ENCODE data around the gene BMPER. TPM values are rescaled to one million over a fixed set of nuclear protein-coding genes. Genes with fewer than 3 reads are reported as not detected.

The BMPER gene
- total RNA-seq, 4 donors from 2014 or later = 1.0 to 22.5 (median 12.0) TPM

- Histone ChIP-seq H3K4me1 (peaks cover 0 to 25% (median 3%) of the 10 kb centered on the region in 3 donors), H3K9me3 (no peaks in the 10 kb centered on the region), H3K36me3 (no peaks in the 10 kb centered on the region), H3K27ac (peak overlapping the region in 3 of 4 donors; percentile 2 to 78 (median 76)), H3K4me3 (peak overlapping the region; percentile 55 to 76), H3K27me3 (peaks cover 9% of the 10 kb centered on the region)
- ATAC-seq = peak; percentile 69
- TF ChIP-seq EP300 (IDR thresholded peaks at IDR 0.05) = no peak
- no peak for TF ChIP-seq POLR2A (IDR thresholded peaks at IDR 0.05)
- TF ChIP-seq POLR2AphosphoS5 (IDR thresholded peaks at IDR 0.05) = peak; percentile 5
- TF ChIP-seq CTCF (IDR thresholded peaks at IDR 0.05) = peak in 2 of 4 experiments; percentile 21 to 24
- WGBS, 2 donors (ENCODE audit: low coverage in 1 of 2) = 0 to 2% methylated on average over 13 to 16 of the region's 65 CpGs
Observed at GRCh38 chr7:33904681-33905388, 504 bp upstream of the BMPER start.

GRCh38 chr7:33906697-33907096, 1.4 kb downstream of the BMPER start:
- no peaks in the 10 kb centered on the region for H3K36me3 ChIP-seq
- no peak for TF ChIP-seq EP300 (IDR thresholded peaks at IDR 0.05)
- no peak for TF ChIP-seq CTCF (IDR thresholded peaks at IDR 0.05)
- no peak for TF ChIP-seq POLR2AphosphoS5 (IDR thresholded peaks at IDR 0.05)
- no peak for TF ChIP-seq POLR2A (IDR thresholded peaks at IDR 0.05)
- H3K27me3 ChIP-seq = peaks cover 9% of the 10 kb centered on the region
- H3K9me3 ChIP-seq = no peaks in the 10 kb centered on the region
- H3K27ac ChIP-seq = no peak overlapping the region
- no peak overlapping the region for H3K4me3 ChIP-seq
- H3K4me1 ChIP-seq = peaks cover 0 to 25% (median 3%) of the 10 kb centered on the region in 3 donors
- ATAC-seq = no peak

- 90 to 98% methylated on average over 5 of the region's 5 CpGs for WGBS, 2 donors (ENCODE audit: low coverage in 1 of 2)
- no peak for ATAC-seq
- H3K4me1 ChIP-seq = peaks cover 0 to 25% (median 3%) of the 10 kb centered on the region in 3 donors
- no peak for TF ChIP-seq CTCF (IDR thresholded peaks at IDR 0.05)
- no peak for TF ChIP-seq POLR2AphosphoS5 (IDR thresholded peaks at IDR 0.05)
- TF ChIP-seq EP300 (IDR thresholded peaks at IDR 0.05) = no peak
- no peak for TF ChIP-seq POLR2A (IDR thresholded peaks at IDR 0.05)
- peaks cover 9% of the 10 kb centered on the region for H3K27me3 ChIP-seq
- H3K9me3 ChIP-seq = no peaks in the 10 kb centered on the region
- H3K27ac ChIP-seq = no peak overlapping the region
- no peak overlapping the region for H3K4me3 ChIP-seq
- H3K36me3 ChIP-seq = no peaks in the 10 kb centered on the region
Observed at GRCh38 chr7:33907625-33908024, 2.3 kb downstream of the BMPER start.

- H3K4me3 ChIP-seq = no peak overlapping the region
- TF ChIP-seq POLR2AphosphoS5 (IDR thresholded peaks at IDR 0.05) (no peak), POLR2A (IDR thresholded peaks at IDR 0.05) (no peak), EP300 (IDR thresholded peaks at IDR 0.05) (no peak), CTCF (IDR thresholded peaks at IDR 0.05) (no peak)
- no peak overlapping the region for H3K27ac ChIP-seq
- peaks cover 0 to 18% (median 3%) of the 10 kb centered on the region in 3 donors for H3K4me1 ChIP-seq
- peaks cover 9% of the 10 kb centered on the region for H3K27me3 ChIP-seq
- no peaks in the 10 kb centered on the region for H3K36me3 ChIP-seq
- no peak for ATAC-seq
- WGBS, 2 donors (ENCODE audit: low coverage in 1 of 2) = 67 to 77% methylated on average over 3 to 5 of the region's 5 CpGs
- H3K9me3 ChIP-seq = no peaks in the 10 kb centered on the region
Observed at GRCh38 chr7:33909318-33909717, 4.0 kb downstream of the BMPER start.

- WGBS, 2 donors (ENCODE audit: low coverage in 1 of 2) = 73% methylated on average over 2 of the region's 2 CpGs; no CpG with 5 or more reads in 1 of the 2 donors
- Histone ChIP-seq H3K4me1 (peaks cover 0 to 13% (median 3%) of the 10 kb centered on the region in 3 donors), H3K9me3 (no peaks in the 10 kb centered on the region), H3K4me3 (no peak overlapping the region), H3K36me3 (no peaks in the 10 kb centered on the region), H3K27ac (no peak overlapping the region), H3K27me3 (peaks cover 9% of the 10 kb centered on the region)
- no peak for ATAC-seq
- TF ChIP-seq EP300 (IDR thresholded peaks at IDR 0.05) (no peak), POLR2AphosphoS5 (IDR thresholded peaks at IDR 0.05) (no peak), CTCF (IDR thresholded peaks at IDR 0.05) (no peak), POLR2A (IDR thresholded peaks at IDR 0.05) (no peak)
Observed at GRCh38 chr7:33909755-33910154, 4.4 kb downstream of the BMPER start.
